ENCODE measurements around the gene SH3TC1. TPM values are rescaled to one million over a fixed set of nuclear protein-coding genes. Genes with fewer than 3 reads are reported as not detected.
A peak's percentile ranks its signal among the peaks of the same experiment; 100 is the strongest.

The SH3TC1 gene
- total and polyA plus RNA-seq, 2 donors from 2014 or later: 43.1 to 127 TPM

- no peak for TF ChIP-seq CTCF (IDR thresholded peaks at IDR 0.05; ENCODE audit: borderline replicate concordance, extremely low read depth, insufficient read depth)
- Histone ChIP-seq H3K36me3 (ENCODE audit: control insufficient read depth in 2 of 3, insufficient read depth in 3 of 3, low read length in 3 of 3) (no peaks in the 10 kb centered on the region), H3K4me3 (ENCODE audit: low read length in 3 of 3) (no peak overlapping the region), H3K9ac (ENCODE audit: low read length in 3 of 3) (no peak overlapping the region), H3K4me1 (ENCODE audit: control insufficient read depth in 2 of 3, insufficient read depth in 2 of 3, low read depth in 1 of 3, low read length in 3 of 3) (peaks cover 0 to 9% (median 6%) of the 10 kb centered on the region in 3 donors), H3K27ac (ENCODE audit: low read depth in 2 of 2, low read length in 2 of 2) (no peak overlapping the region), H3K9me3 (ENCODE audit: control insufficient read depth in 2 of 3, insufficient read depth in 1 of 3, low read length in 3 of 3) (no peaks in the 10 kb centered on the region), H3K27me3 (ENCODE audit: control insufficient read depth, insufficient read depth, low read length) (peaks cover 4% of the 10 kb centered on the region)
- intact Hi-C loops (cut with DNase I): no loop called here
- no peak for FAIRE-seq
- no peak for DNase-seq
These were observed 38.5 kb upstream of the SH3TC1 start for GRCh38 chr4:8160572-8160971.

GRCh38 chr4:8162625-8163024, 36.5 kb upstream of the SH3TC1 start:
- FAIRE-seq (no peak), DNase-seq (peak in 1 of 5 donors; percentile 12)
- Histone ChIP-seq H3K4me1 (ENCODE audit: control insufficient read depth in 2 of 3, insufficient read depth in 2 of 3, low read depth in 1 of 3, low read length in 3 of 3) (peaks cover 0 to 12% (median 6%) of the 10 kb centered on the region in 3 donors), H3K36me3 (ENCODE audit: control insufficient read depth in 2 of 3, insufficient read depth in 3 of 3, low read length in 3 of 3) (no peaks in the 10 kb centered on the region), H3K9me3 (ENCODE audit: control insufficient read depth in 2 of 3, insufficient read depth in 1 of 3, low read length in 3 of 3) (no peaks in the 10 kb centered on the region), H3K27me3 (ENCODE audit: control insufficient read depth, insufficient read depth, low read length) (no peaks in the 10 kb centered on the region), H3K4me3 (ENCODE audit: low read length in 3 of 3) (no peak overlapping the region), H3K9ac (ENCODE audit: low read length in 3 of 3) (no peak overlapping the region), H3K27ac (ENCODE audit: low read depth in 2 of 2, low read length in 2 of 2) (no peak overlapping the region)
- no peak for TF ChIP-seq CTCF (IDR thresholded peaks at IDR 0.05; ENCODE audit: borderline replicate concordance, extremely low read depth, insufficient read depth)
- intact Hi-C loops (cut with DNase I): no loop called here

- no peaks in the 10 kb centered on the region for H3K27me3 ChIP-seq (ENCODE audit: control insufficient read depth, insufficient read depth, low read length)
- H3K9ac ChIP-seq (ENCODE audit: low read length in 3 of 3): no peak overlapping the region
- peak in 1 of 5 donors; percentile 71 for DNase-seq
- intact Hi-C loops (cut with DNase I): no loop called here
- H3K27ac ChIP-seq (ENCODE audit: low read depth in 2 of 2, low read length in 2 of 2): no peak overlapping the region
- H3K9me3 ChIP-seq (ENCODE audit: control insufficient read depth in 2 of 3, insufficient read depth in 1 of 3, low read length in 3 of 3): no peaks in the 10 kb centered on the region
- H3K4me1 ChIP-seq (ENCODE audit: control insufficient read depth in 2 of 3, insufficient read depth in 2 of 3, low read depth in 1 of 3, low read length in 3 of 3): peaks cover 0 to 12% (median 6%) of the 10 kb centered on the region in 3 donors
- no peaks in the 10 kb centered on the region for H3K36me3 ChIP-seq (ENCODE audit: control insufficient read depth in 2 of 3, insufficient read depth in 3 of 3, low read length in 3 of 3)
- TF ChIP-seq CTCF (IDR thresholded peaks at IDR 0.05; ENCODE audit: borderline replicate concordance, extremely low read depth, insufficient read depth): no peak
- H3K4me3 ChIP-seq (ENCODE audit: low read length in 3 of 3): no peak overlapping the region
- no peak for FAIRE-seq
These were observed 36.1 kb upstream of the SH3TC1 start for GRCh38 chr4:8163026-8163425.
